B cell (primary cell): Measurements from ENCODE around the gene SAMD3. TPM values are rescaled to one million over a fixed set of nuclear protein-coding genes. Genes with fewer than 3 reads are reported as not detected.

Experiments used
- ATAC-seq: fragments of 200-7000 bp; cut with Tn5 transposase; one replicate; pipeline ENCODE4 v1.10.0; 2021; ENCODE audit warnings: low read depth, mild to moderate bottlenecking, moderate number of reproducible peaks, moderate library complexity
- CTCF ChIA-PET: fragments of 350-600 bp; sonication (Branson Sonifier 250); formaldehyde crosslinking; loops from one replicate; lab custom pipeline; 2021; ENCODE audit warnings: antibody characterized with exemption, inconsistent platforms; lab: Charles Lee
- POLR2A ChIA-PET: fragments of 350-600 bp; sonication (Branson Sonifier 250); formaldehyde crosslinking; loops from one replicate; lab custom pipeline; 2021; ENCODE audit warnings: antibody characterized with exemption; lab: Charles Lee
- DNase-seq: peaks from one replicate; pipeline ENCODE4 v3.0.0; 2013
- H2AFZ ChIP-seq: 2 replicates; pipeline ENCODE4 v1.6.1; 2012; ENCODE audit warnings: mild to moderate bottlenecking, low read depth, low read length; ENCODE audit not compliant: insufficient read depth, poor library complexity, severe bottlenecking
- H3K27ac ChIP-seq, 2 donors: 1 replicate in 1 of 2; 2 replicates in 1 of 2; pipeline ENCODE4 v1.5.1; 2012 to 2013; ENCODE audit warnings: low read length in 2 of 2, mild to moderate bottlenecking in 2 of 2, moderate library complexity in 1 of 2
- H3K27me3 ChIP-seq, 4 experiments: fragments of 200-600 bp in 1 of 4; sonication (generic) in 1 of 4; replicated peaks in 1 of 4; 1 replicate in 2 of 4; 2 replicates in 2 of 4; pipeline versions ENCODE4 v1.6.1 to v1.7.0; 2013 to 2016; ENCODE audit warnings: low read length in 3 of 4, mild to moderate bottlenecking in 2 of 4, mixed read lengths in 1 of 4, moderate library complexity in 1 of 4; ENCODE audit not compliant: insufficient read depth in 4 of 4, control insufficient read depth in 3 of 4; ENCODE audit errors: control extremely low read depth in 1 of 4
- H3K36me3 ChIP-seq, 2 experiments: replicated peaks in 1 of 2; 1 replicate in 1 of 2; 2 replicates in 1 of 2; pipeline versions ENCODE4 v1.6.1 to v1.7.1; 2013; ENCODE audit warnings: low read length in 1 of 2; ENCODE audit not compliant: insufficient read depth in 2 of 2, control insufficient read depth in 1 of 2; ENCODE audit errors: control extremely low read depth in 1 of 2, extremely low read depth in 1 of 2
- H3K4me1 ChIP-seq, 2 donors: fragments of 200-600 bp in 1 of 2; sonication (generic) in 1 of 2; 1 replicate in 1 of 2; 2 replicates in 1 of 2; pipeline versions ENCODE4 v1.5.1 to v1.6.1; 2013 to 2017; ENCODE audit warnings: low read length in 2 of 2; ENCODE audit not compliant: control insufficient read depth in 2 of 2, insufficient read depth in 2 of 2
- H3K4me2 ChIP-seq: replicated peaks from 2 replicates; pipeline ENCODE3; 2012; ENCODE audit warnings: mild to moderate bottlenecking, low read depth, low read length; ENCODE audit not compliant: poor library complexity, severe bottlenecking
- H3K4me3 ChIP-seq, 5 experiments: fragments of 200-600 bp in 1 of 5; sonication (generic) in 1 of 5; 1 replicate in 3 of 5; 2 replicates in 2 of 5; pipeline versions ENCODE4 v1.5.1 to v1.7.0; 2011 to 2016; ENCODE audit warnings: low read length in 4 of 5, mild to moderate bottlenecking in 4 of 5, low read depth in 2 of 5, control low read depth in 1 of 5, moderate library complexity in 1 of 5; ENCODE audit not compliant: insufficient read depth in 1 of 5; ENCODE audit errors: control extremely low read depth in 1 of 5, extremely low read depth in 1 of 5
- H3K79me2 ChIP-seq: fragments of 200-600 bp; sonication (generic); one replicate; pipeline ENCODE4 v1.6.0; 2016; ENCODE audit warnings: low read length; ENCODE audit not compliant: control insufficient read depth, insufficient read depth
- H3K9ac ChIP-seq: fragments of 200-600 bp; sonication (generic); 2 replicates; pipeline ENCODE4 v1.6.1; 2017; ENCODE audit warnings: mild to moderate bottlenecking, low read length, moderate library complexity
- H3K9me3 ChIP-seq, 3 donors: one replicate each; pipeline versions ENCODE4 v1.6.1 to v1.7.1; 2013; ENCODE audit warnings: low read length in 2 of 3; ENCODE audit not compliant: control insufficient read depth in 2 of 3, insufficient read depth in 1 of 3; ENCODE audit errors: control extremely low read depth in 1 of 3
- H4K20me1 ChIP-seq: 2 replicates; pipeline ENCODE4 v1.6.0; 2012; ENCODE audit warnings: mild to moderate bottlenecking, low read length; ENCODE audit not compliant: insufficient read depth, control insufficient read depth, poor library complexity, severe bottlenecking
- H3K27ac Mint-ChIP-seq: one replicate; pipeline ENCODE4 v1.8.0; 2021; ENCODE audit warnings: mixed read lengths
- H3K27me3 Mint-ChIP-seq: one replicate; pipeline ENCODE4 v1.8.0; 2021; ENCODE audit warnings: mixed read lengths
- H3K4me1 Mint-ChIP-seq: one replicate; pipeline ENCODE4 v1.8.0; 2021; ENCODE audit warnings: mixed read lengths
- H3K4me3 Mint-ChIP-seq: one replicate; pipeline ENCODE4 v1.8.0; 2021; ENCODE audit warnings: mixed read lengths
- H3K9me3 Mint-ChIP-seq: one replicate; pipeline ENCODE4 v1.8.0; 2022; ENCODE audit warnings: mixed read lengths; ENCODE audit not compliant: insufficient read depth
- EZH2 ChIP-seq: IDR thresholded peaks from 2 replicates; pipeline ENCODE4 v1.6.1; 2012; ENCODE audit warnings: borderline replicate concordance, low read depth, mild to moderate bottlenecking, moderate library complexity, low read length; ENCODE audit not compliant: insufficient read depth, poor library complexity, severe bottlenecking
- WGBS: methylation state at CpG from one replicate; pipeline ENCODE4 v1.1.5; 2013; ENCODE audit warnings: missing lambda C conversion rate; ENCODE audit not compliant: insufficient coverage; 5-methylcytosine and 5-hydroxymethylcytosine counted together
- intact Hi-C: fragments of 100-400 bp; cut with micrococcal nuclease; formaldehyde crosslinking; loops from one replicate; pipeline ENCODE4 v1.10.0; 2022
- polyA plus RNA-seq: library from polyadenylated mRNA; depleted of rRNA; stranded (reverse); fragments of >200 nt; gene quantifications from 2 replicates; pipeline ENCODE4 v1.2.3, GENCODE V29; 2012
- total RNA-seq, 2 donors: library from RNA; stranded (reverse); fragments of 120-200 nt in 1 of 2; gene quantifications; 1 replicate in 1 of 2; 2 replicates in 1 of 2; pipeline versions ENCODE4 v1.2.3 to v1.2.4, GENCODE V29; 2013 to 2022
- TF ChIP-seq, protein P1 (sequence below): fragments of 200-600 bp; IDR thresholded peaks from one replicate; pipeline ENCODE4 v1.8.0; 2022; ENCODE audit warnings: antibody characterized with exemption, mild to moderate bottlenecking

Gene SAMD3
- total and polyA plus RNA-seq, 2 donors (not counting 1 experiment from before 2014, with no cell fraction given), result 0.57 to 3.8 TPM

- ChIA-PET CTCF (no interaction called here), POLR2A (no interaction called here)
- Histone ChIP-seq H3K4me3 (no peak overlapping the region), H2AFZ (no peak overlapping the region), H3K4me1 (peaks cover 0 to under 1% of the 10 kb centered on the region in 2 donors), H3K79me2 (peaks cover 4% of the 10 kb centered on the region), H3K4me2 (no peak overlapping the region), H3K27me3 (no peaks in the 10 kb centered on the region), H3K36me3 (peaks cover 34 to 67% of the 10 kb centered on the region in 2 experiments), H4K20me1 (no peaks in the 10 kb centered on the region), H3K27ac (no peak overlapping the region), H3K9me3 (no peaks in the 10 kb centered on the region), H3K9ac (no peak overlapping the region)
- DNase-seq (no peak), ATAC-seq (no peak)
- no CpG with 5 or more reads among the region's 3 CpGs for WGBS
- no peak for TF ChIP-seq EZH2
- TF ChIP-seq, protein P1, sequence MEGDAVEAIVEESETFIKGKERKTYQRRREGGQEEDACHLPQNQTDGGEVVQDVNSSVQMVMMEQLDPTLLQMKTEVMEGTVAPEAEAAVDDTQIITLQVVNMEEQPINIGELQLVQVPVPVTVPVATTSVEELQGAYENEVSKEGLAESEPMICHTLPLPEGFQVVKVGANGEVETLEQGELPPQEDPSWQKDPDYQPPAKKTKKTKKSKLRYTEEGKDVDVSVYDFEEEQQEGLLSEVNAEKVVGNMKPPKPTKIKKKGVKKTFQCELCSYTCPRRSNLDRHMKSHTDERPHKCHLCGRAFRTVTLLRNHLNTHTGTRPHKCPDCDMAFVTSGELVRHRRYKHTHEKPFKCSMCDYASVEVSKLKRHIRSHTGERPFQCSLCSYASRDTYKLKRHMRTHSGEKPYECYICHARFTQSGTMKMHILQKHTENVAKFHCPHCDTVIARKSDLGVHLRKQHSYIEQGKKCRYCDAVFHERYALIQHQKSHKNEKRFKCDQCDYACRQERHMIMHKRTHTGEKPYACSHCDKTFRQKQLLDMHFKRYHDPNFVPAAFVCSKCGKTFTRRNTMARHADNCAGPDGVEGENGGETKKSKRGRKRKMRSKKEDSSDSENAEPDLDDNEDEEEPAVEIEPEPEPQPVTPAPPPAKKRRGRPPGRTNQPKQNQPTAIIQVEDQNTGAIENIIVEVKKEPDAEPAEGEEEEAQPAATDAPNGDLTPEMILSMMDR, result no peak
- Mint-ChIP-seq H3K27ac (no peak overlapping the region), H3K9me3 (no peaks in the 10 kb centered on the region), H3K27me3 (no peaks in the 10 kb centered on the region), H3K4me1 (peaks cover 8% of the 10 kb centered on the region), H3K4me3 (no peak overlapping the region)
- intact Hi-C loops, result no loop called here
These were observed 83.9 kb downstream of the SAMD3 start for GRCh38 chr6:130138909-130139242.

DNA sequence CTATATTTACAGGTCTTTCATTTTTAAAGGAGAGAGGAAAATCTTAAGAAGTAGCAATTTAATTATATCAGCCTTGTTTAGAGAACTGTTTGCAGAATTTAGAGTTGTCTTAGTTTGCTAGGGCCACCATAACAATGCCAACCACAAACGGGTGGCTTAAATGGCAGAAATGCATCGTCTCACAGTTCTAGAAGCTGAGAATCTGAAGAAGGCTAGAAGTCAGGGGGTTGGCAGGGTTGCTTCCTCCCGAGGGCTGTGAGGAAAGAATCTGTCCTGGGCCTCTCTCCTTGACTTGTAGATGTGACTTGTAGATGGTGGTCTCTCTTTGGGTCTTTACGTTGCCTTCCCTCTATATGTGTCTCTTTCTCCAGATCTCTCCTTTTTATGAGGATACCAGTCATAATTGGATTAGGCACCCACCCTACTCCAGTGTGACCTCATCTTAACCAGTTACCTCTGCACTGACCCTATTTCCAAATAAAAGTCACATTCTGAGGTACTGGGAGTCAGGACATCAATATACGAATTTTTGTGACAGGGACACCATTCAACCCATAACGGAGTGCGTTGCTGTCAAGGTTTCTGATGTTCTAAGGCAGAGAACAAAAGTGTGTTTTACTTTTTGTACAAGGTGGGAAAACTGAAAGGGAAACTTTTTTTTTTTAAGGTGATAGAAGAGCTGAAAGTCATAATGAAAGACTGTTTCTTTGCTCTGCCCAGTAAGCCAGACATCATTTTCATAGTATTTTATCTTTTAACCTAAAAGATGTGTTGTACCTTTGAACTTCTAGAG lies 84.4 kb downstream of the SAMD3 start:
- no peaks in the 10 kb centered on the region for H3K27me3 ChIP-seq
- WGBS, result 85% methylated on average over 5 of the region's 7 CpGs
- Mint-ChIP-seq H3K4me1 (peaks cover 13% of the 10 kb centered on the region), H3K27ac (no peak overlapping the region), H3K4me3 (no peak overlapping the region), H3K27me3 (no peaks in the 10 kb centered on the region), H3K9me3 (no peaks in the 10 kb centered on the region)
- no peak overlapping the region for H2AFZ ChIP-seq
- peaks cover 34 to 62% of the 10 kb centered on the region in 2 experiments for H3K36me3 ChIP-seq
- DNase-seq, result no peak
- no peak for TF ChIP-seq EZH2
- TF ChIP-seq, protein P1, result no peak
- no peak overlapping the region for H3K4me3 ChIP-seq
- H4K20me1 ChIP-seq, result no peaks in the 10 kb centered on the region
- ATAC-seq, result no peak
- CTCF ChIA-PET, result interaction anchor here (0.7 kb wide), 1 partner anchor 31 kb away, joined by 3 read pairs; no protein-coding TSS in a partner anchor
- H3K4me1 ChIP-seq, result peaks cover 2 to 6% of the 10 kb centered on the region in 2 donors
- POLR2A ChIA-PET, result no interaction called here
- H3K9ac ChIP-seq, result no peak overlapping the region
- intact Hi-C loops, result no loop called here
- no peaks in the 10 kb centered on the region for H3K9me3 ChIP-seq
- no peak overlapping the region for H3K27ac ChIP-seq
- H3K4me2 ChIP-seq, result no peak overlapping the region
- H3K79me2 ChIP-seq, result peaks cover 4% of the 10 kb centered on the region
